ENCODE measurements around the gene FAM181B.

GRCh38 chr11:82763167-82763566 lies 29.5 kb upstream of the FAM181B start:
- TF ChIP-seq CTCF (IDR thresholded peaks at IDR 0.05), result no peak
- no peak for TF ChIP-seq POLR2A (IDR thresholded peaks at IDR 0.05)

Data from lower leg skin (tissue), 3 donors.